H9 (cell line): Measurements from ENCODE around the gene ASPRV1. TPM values are rescaled to one million over a fixed set of nuclear protein-coding genes. Genes with fewer than 3 reads are reported as not detected.
A peak's percentile ranks its signal among the peaks of the same experiment; 100 is the strongest.

ENCODE experiments used
- DNase-seq: peaks from one replicate; pipeline ENCODE4 v3.0.0-alpha.2; 2017
- H2AFZ ChIP-seq: one replicate; pipeline ENCODE4 v1.6.1; 2013; ENCODE audit warnings: mild to moderate bottlenecking, low read length, control low read depth, moderate library complexity
- H2AK5ac ChIP-seq: 2 replicates; pipeline ENCODE4 v1.6.1; 2013; ENCODE audit warnings: low read length, control low read depth, mixed read lengths; ENCODE audit not compliant: insufficient read length
- H2BK120ac ChIP-seq: one replicate; pipeline ENCODE4 v1.6.1; 2013; ENCODE audit warnings: low read depth, mild to moderate bottlenecking, low read length, control low read depth, inconsistent platforms; ENCODE audit not compliant: poor library complexity, severe bottlenecking
- H2BK12ac ChIP-seq: 2 replicates; pipeline ENCODE4 v1.6.1; 2013; ENCODE audit warnings: low read length, control low read depth, mixed read lengths, low read depth; ENCODE audit not compliant: insufficient read length
- H2BK15ac ChIP-seq: 2 replicates; pipeline ENCODE4 v1.6.1; 2013; ENCODE audit warnings: low read depth, low read length, control low read depth
- H2BK20ac ChIP-seq: one replicate; pipeline ENCODE4 v1.6.1; 2013; ENCODE audit warnings: low read depth, mild to moderate bottlenecking, low read length, control low read depth, inconsistent platforms; ENCODE audit not compliant: poor library complexity, severe bottlenecking
- H2BK5ac ChIP-seq: 2 replicates; pipeline ENCODE4 v1.6.1; 2013; ENCODE audit warnings: low read length, control low read depth, mixed read lengths; ENCODE audit not compliant: insufficient read length
- H3K14ac ChIP-seq: 2 replicates; pipeline ENCODE4 v1.6.1; 2013; ENCODE audit warnings: low read length, control low read depth; ENCODE audit not compliant: insufficient read depth
- H3K18ac ChIP-seq: 2 replicates; pipeline ENCODE4 v1.6.1; 2013; ENCODE audit warnings: low read depth, mild to moderate bottlenecking, mixed read lengths, low read length, control low read depth; ENCODE audit not compliant: insufficient read length
- H3K23ac ChIP-seq: 2 replicates; pipeline ENCODE4 v1.6.1; 2013; ENCODE audit warnings: low read length, control low read depth, mixed read lengths, low read depth; ENCODE audit not compliant: insufficient read length
- H3K23me2 ChIP-seq: 2 replicates; pipeline ENCODE4 v1.6.1; 2013; ENCODE audit warnings: low read depth, mild to moderate bottlenecking, mixed read lengths, low read length, control low read depth; ENCODE audit not compliant: insufficient read length, poor library complexity, severe bottlenecking
- H3K27ac ChIP-seq: 2 replicates; pipeline ENCODE4 v1.5.1; 2013; ENCODE audit warnings: low read length, control low read depth, mixed read lengths, low read depth; ENCODE audit not compliant: insufficient read length
- H3K27me3 ChIP-seq: 2 replicates; pipeline ENCODE4 v1.6.1; 2013; ENCODE audit warnings: low read length, control low read depth, inconsistent platforms; ENCODE audit not compliant: insufficient read depth
- H3K4ac ChIP-seq: 2 replicates; pipeline ENCODE4 v1.6.1; 2013; ENCODE audit warnings: low read depth, mild to moderate bottlenecking, control low read depth, inconsistent platforms, low read length, moderate library complexity
- H3K4me1 ChIP-seq: 2 replicates; pipeline ENCODE4 v1.6.1; 2013; ENCODE audit warnings: low read length, control low read depth, inconsistent platforms; ENCODE audit not compliant: insufficient read depth
- H3K4me2 ChIP-seq: 2 replicates; pipeline ENCODE4 v1.6.1; 2013; ENCODE audit warnings: low read length, control low read depth, mixed read lengths; ENCODE audit not compliant: insufficient read length, insufficient read depth
- H3K56ac ChIP-seq: 2 replicates; pipeline ENCODE4 v1.6.1; 2013; ENCODE audit warnings: low read depth, mild to moderate bottlenecking, mixed read lengths, low read length, control low read depth; ENCODE audit not compliant: insufficient read length
- H3K79me1 ChIP-seq: 2 replicates; pipeline ENCODE4 v1.6.1; 2013; ENCODE audit warnings: low read depth, mild to moderate bottlenecking, moderate library complexity, low read length, control low read depth, inconsistent platforms; ENCODE audit not compliant: insufficient read depth, poor library complexity, severe bottlenecking
- H3K79me2 ChIP-seq: 2 replicates; pipeline ENCODE4 v1.6.1; 2013; ENCODE audit warnings: low read length, control low read depth, inconsistent platforms; ENCODE audit not compliant: insufficient read depth
- H3K9ac ChIP-seq: 2 replicates; pipeline ENCODE4 v1.6.1; 2013; ENCODE audit warnings: low read length, control low read depth, mixed read lengths; ENCODE audit not compliant: insufficient read length; ENCODE audit errors: extremely low read depth
- H3K9me3 ChIP-seq: one replicate; pipeline ENCODE4 v1.6.1; 2013; ENCODE audit warnings: low read depth, low read length, inconsistent platforms; ENCODE audit not compliant: control insufficient read depth
- H3T11ph ChIP-seq: one replicate; pipeline ENCODE4 v1.6.1; 2013; ENCODE audit warnings: mild to moderate bottlenecking, low read length, control low read depth, inconsistent platforms
- H4K20me1 ChIP-seq: one replicate; pipeline ENCODE4 v1.6.1; 2013; ENCODE audit not compliant: control insufficient read depth, insufficient read length, insufficient read depth
- H4K5ac ChIP-seq: 2 replicates; pipeline ENCODE4 v1.6.1; 2013; ENCODE audit warnings: low read depth, mild to moderate bottlenecking, mixed read lengths, low read length, control low read depth; ENCODE audit not compliant: insufficient read length
- H4K8ac ChIP-seq: replicated peaks from 2 replicates; pipeline ENCODE4 v1.6.1; 2013; ENCODE audit warnings: low read length, control low read depth, mixed read lengths, low read depth; ENCODE audit not compliant: insufficient read length
- H4K91ac ChIP-seq: 2 replicates; pipeline ENCODE4 v1.6.1; 2013; ENCODE audit warnings: low read depth, mild to moderate bottlenecking, moderate library complexity, mixed read lengths, low read length, control low read depth; ENCODE audit not compliant: insufficient read length
- H3K27ac Mint-ChIP-seq, 3 experiments: 2 replicates in 2 of 3; 3 replicates in 1 of 3; pipeline ENCODE4 v1.8.0; 2020 to 2021; ENCODE audit warnings: mixed read lengths in 3 of 3, mild to moderate bottlenecking in 1 of 3, moderate library complexity in 1 of 3
- H3K27me3 Mint-ChIP-seq: 2 replicates; pipeline ENCODE4 v1.8.0; 2021; ENCODE audit warnings: low read depth, mild to moderate bottlenecking, moderate library complexity, mixed read lengths
- H3K36me3 Mint-ChIP-seq, 3 experiments: 2 replicates in 2 of 3; 3 replicates in 1 of 3; pipeline ENCODE4 v1.8.0; 2020 to 2021; ENCODE audit warnings: low read depth in 3 of 3, mixed read lengths in 3 of 3; ENCODE audit not compliant: insufficient read depth in 1 of 3
- H3K4me1 Mint-ChIP-seq, 2 experiments: 2 replicates each; pipeline ENCODE4 v1.8.0; 2020; ENCODE audit warnings: mixed read lengths in 2 of 2
- H3K4me3 Mint-ChIP-seq, 2 experiments: 2 replicates in 1 of 2; 3 replicates in 1 of 2; pipeline ENCODE4 v1.8.0; 2020 to 2021; ENCODE audit warnings: mild to moderate bottlenecking in 2 of 2, mixed read lengths in 2 of 2, moderate library complexity in 1 of 2
- H3K9me3 Mint-ChIP-seq, 2 experiments: 2 replicates in 1 of 2; 3 replicates in 1 of 2; pipeline ENCODE4 v1.8.0; 2020; ENCODE audit warnings: mild to moderate bottlenecking in 2 of 2, mixed read lengths in 2 of 2, moderate library complexity in 1 of 2
- WGBS: extraction: QIAGEN DNeasy Blood & Tissue Kit; methylation state at CpG from one replicate; pipeline ENCODE4 v1.1.7; 2013; ENCODE audit warnings: missing lambda C conversion rate, low lambda C conversion rate, mixed read lengths; ENCODE audit not compliant: insufficient read length; ENCODE audit errors: extremely low coverage; 5-methylcytosine and 5-hydroxymethylcytosine counted together
- total RNA-seq: library from RNA; stranded (reverse); gene quantifications from 2 replicates; pipeline ENCODE4 v1.2.1, GENCODE V29; 2021
- TF ChIP-seq, protein P1 (sequence below): fragments of 200-600 bp; sonication (generic); conservative IDR thresholded peaks from 3 replicates; pipeline ENCODE4 v1.8.0; 2021; ENCODE audit warnings: antibody characterized with exemption, mild to moderate bottlenecking

Gene ASPRV1
- total RNA-seq, 1 experiment from 2014 or later: 0.57 TPM

DNA sequence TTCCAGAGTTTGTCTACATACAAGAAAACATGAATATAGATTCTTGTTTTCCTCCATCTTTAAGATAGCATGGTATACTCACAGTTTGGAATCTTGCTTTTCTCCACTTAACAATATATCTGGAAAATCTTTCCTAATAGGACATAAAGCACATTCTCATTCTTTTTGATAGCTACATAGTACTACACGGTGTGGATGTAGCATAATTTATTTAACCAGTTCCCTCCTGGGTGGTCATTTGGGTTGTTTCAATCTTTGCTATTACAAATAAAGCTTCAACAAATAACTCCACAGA is 26.9 kb downstream of the ASPRV1 start:
- 0 out of 7 replicates have a peak overlapping the region, but pooled peaks of 1 of the 3 experiments have one; percentile 54 for H3K27ac Mint-ChIP-seq
- no peak overlapping the region for H3K4me2 ChIP-seq

More for the DNA sequence above, 26.9 kb downstream of the ASPRV1 start:
- Histone ChIP-seq H4K8ac (no peak overlapping the region), H3K9me3 (no peaks in the 10 kb centered on the region), H3K4me1 (no peaks in the 10 kb centered on the region), H3K4ac (no peak overlapping the region), H2BK5ac (no peak overlapping the region), H2BK20ac (no peak overlapping the region), H3K23me2 (no peaks in the 10 kb centered on the region), H3K14ac (no peak overlapping the region), H2AK5ac (no peak overlapping the region), H2AFZ (no peak overlapping the region), H2BK15ac (no peak overlapping the region), H3K18ac (no peak overlapping the region), H2BK12ac (no peak overlapping the region), H3K56ac (no peak overlapping the region), H3K9ac (no peak overlapping the region), H3K27ac (no peak overlapping the region), H3K27me3 (no peaks in the 10 kb centered on the region), H4K20me1 (no peaks in the 10 kb centered on the region), H3K79me1 (no peaks in the 10 kb centered on the region), H3K23ac (no peak overlapping the region), H2BK120ac (no peak overlapping the region), H4K5ac (no peak overlapping the region), H3T11ph (no peak overlapping the region), H4K91ac (no peak overlapping the region), H3K79me2 (no peaks in the 10 kb centered on the region)
- Mint-ChIP-seq H3K4me3 (no peak overlapping the region), H3K9me3 (no peaks in the 10 kb centered on the region), H3K36me3 (peaks cover 0 to 25% (median 11%) of the 10 kb centered on the region in 3 experiments; a peak in 5 of 7 replicates), H3K4me1 (peaks cover 14 to 20% of the 10 kb centered on the region in 2 experiments), H3K27me3 (no peaks in the 10 kb centered on the region)
- TF ChIP-seq, protein P1, sequence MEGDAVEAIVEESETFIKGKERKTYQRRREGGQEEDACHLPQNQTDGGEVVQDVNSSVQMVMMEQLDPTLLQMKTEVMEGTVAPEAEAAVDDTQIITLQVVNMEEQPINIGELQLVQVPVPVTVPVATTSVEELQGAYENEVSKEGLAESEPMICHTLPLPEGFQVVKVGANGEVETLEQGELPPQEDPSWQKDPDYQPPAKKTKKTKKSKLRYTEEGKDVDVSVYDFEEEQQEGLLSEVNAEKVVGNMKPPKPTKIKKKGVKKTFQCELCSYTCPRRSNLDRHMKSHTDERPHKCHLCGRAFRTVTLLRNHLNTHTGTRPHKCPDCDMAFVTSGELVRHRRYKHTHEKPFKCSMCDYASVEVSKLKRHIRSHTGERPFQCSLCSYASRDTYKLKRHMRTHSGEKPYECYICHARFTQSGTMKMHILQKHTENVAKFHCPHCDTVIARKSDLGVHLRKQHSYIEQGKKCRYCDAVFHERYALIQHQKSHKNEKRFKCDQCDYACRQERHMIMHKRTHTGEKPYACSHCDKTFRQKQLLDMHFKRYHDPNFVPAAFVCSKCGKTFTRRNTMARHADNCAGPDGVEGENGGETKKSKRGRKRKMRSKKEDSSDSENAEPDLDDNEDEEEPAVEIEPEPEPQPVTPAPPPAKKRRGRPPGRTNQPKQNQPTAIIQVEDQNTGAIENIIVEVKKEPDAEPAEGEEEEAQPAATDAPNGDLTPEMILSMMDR: no peak
- DNase-seq: no peak
- no CpG with 5 or more reads among the region's 1 CpG for WGBS
